HG03571 (cell line): ENCODE results near the gene RSPH9.

Source experiments
- ATAC-seq: cut with Tn5 transposase; IDR thresholded peaks from one replicate; pipeline ENCODE4 v1.9.1; 2021; ENCODE audit not compliant: unreplicated experiment

Gene RSPH9, protein sequence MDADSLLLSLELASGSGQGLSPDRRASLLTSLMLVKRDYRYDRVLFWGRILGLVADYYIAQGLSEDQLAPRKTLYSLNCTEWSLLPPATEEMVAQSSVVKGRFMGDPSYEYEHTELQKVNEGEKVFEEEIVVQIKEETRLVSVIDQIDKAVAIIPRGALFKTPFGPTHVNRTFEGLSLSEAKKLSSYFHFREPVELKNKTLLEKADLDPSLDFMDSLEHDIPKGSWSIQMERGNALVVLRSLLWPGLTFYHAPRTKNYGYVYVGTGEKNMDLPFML

DNA sequence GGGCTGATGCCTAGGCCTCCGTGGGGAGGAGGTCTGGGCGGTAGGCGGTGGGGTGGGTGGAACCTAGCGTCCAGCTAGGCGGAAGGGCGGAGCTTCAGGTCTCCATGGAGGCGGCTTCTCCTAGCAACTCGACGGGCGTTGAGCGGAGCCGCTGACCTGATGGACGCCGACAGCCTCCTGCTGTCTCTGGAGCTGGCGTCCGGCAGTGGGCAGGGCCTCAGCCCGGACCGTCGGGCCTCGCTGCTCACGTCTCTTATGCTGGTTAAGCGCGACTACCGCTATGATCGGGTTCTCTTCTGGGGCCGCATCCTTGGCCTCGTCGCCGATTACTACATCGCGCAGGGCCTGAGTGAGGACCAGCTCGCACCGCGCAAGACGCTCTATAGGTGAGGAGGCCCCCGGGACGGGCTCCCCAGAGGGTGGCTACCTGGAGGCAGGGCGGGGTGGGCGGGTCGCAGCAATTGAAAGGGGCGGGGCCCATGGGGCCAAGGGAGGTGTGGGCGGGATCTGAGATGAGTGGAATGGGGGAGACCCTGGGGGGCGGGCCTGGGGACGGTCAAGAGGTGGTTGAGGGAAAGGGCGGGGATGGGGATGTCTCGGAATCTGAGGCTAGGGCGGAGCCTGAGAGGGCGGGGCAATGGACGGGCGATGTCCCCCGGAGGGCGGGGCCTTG, at the start of gene RSPH9:
Gene RSPH9, plus strand, starts transcription at position 97 of the 673 bp plus-strand sequence. Its CDS starts 63 bp downstream, at position 160.
- no peak for ATAC-seq

DNA sequence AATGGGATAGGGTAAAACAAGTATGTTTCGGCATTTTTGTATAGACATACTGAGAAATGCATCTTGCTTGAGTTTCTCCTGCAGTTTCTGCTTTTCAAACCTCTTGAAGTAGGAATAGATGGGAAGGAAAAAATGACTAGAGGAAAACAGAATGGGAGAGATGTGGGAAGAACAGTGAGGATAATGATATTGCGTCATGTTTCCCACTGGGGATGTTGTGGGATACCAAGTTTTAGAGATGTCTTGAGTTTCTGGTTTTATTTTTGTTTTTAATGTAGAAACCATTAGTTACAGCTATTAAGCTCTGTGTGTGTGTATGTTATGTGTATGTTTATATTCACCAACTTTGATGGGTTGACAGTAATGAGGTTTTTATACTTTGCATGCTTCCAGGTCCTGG, 44.2 kb upstream of the RSPH9 start:
- ATAC-seq = no peak

GRCh38 chr6:43604174-43604573, 40.7 kb upstream of the RSPH9 start:
- no peak for ATAC-seq

GRCh38 chr6:43606019-43606418, 38.8 kb upstream of the RSPH9 start:
- ATAC-seq = no peak

- no peak for ATAC-seq
These were observed 36.5 kb upstream of the RSPH9 start for GRCh38 chr6:43608310-43608763.

DNA sequence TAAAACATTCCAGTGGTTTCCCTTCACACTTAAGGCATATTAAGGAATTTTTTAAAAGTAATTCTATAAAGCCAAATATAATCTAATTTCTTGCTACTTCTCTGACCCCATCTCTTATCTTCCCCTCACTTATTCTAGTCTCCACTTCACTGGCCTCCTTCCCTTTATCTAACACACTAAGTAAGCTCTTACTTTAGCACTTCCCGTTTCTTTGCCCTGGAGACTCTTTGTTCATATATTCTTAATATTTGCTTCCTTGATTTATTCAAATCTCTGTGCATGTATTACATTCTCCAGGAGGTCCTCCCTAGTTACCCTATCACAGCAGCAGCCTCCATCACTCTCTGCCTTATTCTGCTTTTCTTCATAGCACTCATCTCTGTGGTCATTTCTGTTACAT, 36.0 kb upstream of the RSPH9 start:
- no peak for ATAC-seq

- no peak for ATAC-seq
These were observed 35.4 kb upstream of the RSPH9 start for GRCh38 chr6:43609402-43609801.

- no peak for ATAC-seq
These were observed 34.4 kb upstream of the RSPH9 start for GRCh38 chr6:43610431-43610830.

GRCh38 chr6:43613721-43614395, 31.0 kb upstream of the RSPH9 start:
- ATAC-seq = no peak

- no peak for ATAC-seq
These were observed 30.5 kb upstream of the RSPH9 start for GRCh38 chr6:43614396-43614730.

DNA sequence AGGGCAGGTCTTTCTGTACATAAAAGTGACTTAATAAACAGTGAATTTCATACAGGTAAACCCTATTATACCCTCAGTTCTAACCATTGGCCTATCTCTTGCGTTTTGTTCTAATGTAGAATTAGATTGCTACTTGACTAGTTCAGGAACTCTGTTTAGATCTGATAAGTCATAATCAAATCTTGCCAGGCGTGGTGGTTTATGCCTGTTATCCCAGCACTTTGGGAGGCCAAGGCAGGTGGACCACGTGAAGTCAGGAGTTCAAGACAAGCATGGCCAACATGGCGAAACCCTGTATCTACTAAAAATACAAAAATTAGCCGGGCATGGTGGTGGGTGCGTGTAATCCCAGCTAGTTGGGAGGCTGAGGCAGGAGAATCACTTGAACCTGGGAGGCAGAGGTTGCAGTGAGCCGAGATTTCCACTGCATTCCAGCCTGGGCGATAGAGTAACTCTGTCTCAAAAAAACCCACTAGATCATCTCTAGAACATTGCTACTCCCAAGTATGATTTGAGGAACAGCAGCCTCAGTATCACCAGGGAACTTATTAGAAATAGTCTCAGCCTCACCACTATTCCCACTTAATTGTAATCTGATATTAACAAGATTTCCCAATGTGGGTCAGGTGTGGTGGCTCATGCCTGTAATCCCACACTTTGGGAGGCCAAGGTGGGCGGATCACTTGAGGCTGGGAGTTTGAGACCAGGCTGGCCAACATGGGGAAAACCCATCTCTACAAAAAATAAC, 27.9 kb upstream of the RSPH9 start:
- no peak for ATAC-seq

GRCh38 chr6:43621078-43621835, 23.6 kb upstream of the RSPH9 start:
- no peak for ATAC-seq

GRCh38 chr6:43621836-43622180, 23.0 kb upstream of the RSPH9 start:
- ATAC-seq = no peak

- ATAC-seq = no peak
These were observed 22.3 kb upstream of the RSPH9 start for GRCh38 chr6:43622541-43622940.

- ATAC-seq = no peak
These were observed 20.7 kb upstream of the RSPH9 start for GRCh38 chr6:43623880-43624785.

DNA sequence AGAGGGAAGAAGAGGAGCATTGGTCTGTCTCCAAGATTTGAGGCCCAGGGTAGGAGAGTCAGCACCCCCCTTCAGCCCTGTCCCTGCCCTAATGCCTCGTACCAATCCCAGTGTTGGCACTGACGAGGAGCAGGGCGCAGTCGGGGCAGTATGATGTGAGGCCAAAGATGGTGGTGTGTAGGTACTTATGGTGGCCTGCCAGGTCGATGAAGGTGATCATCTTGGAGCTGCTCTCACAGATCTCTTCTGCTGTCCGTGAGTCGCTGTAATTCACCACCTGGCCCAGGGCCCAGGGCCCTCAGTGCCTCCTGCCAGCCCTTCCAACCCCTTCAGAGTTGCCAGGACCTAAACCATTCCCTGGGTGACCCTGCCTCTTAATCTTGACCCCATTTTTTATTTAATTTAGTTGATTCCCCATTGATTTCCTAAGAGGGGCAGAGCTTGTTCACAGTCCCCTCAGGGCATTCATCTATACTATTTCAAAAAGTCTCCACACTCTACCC, 20.0 kb upstream of the RSPH9 start:
- ATAC-seq = no peak

GRCh38 chr6:43625393-43625992, 19.3 kb upstream of the RSPH9 start:
- no peak for ATAC-seq

DNA sequence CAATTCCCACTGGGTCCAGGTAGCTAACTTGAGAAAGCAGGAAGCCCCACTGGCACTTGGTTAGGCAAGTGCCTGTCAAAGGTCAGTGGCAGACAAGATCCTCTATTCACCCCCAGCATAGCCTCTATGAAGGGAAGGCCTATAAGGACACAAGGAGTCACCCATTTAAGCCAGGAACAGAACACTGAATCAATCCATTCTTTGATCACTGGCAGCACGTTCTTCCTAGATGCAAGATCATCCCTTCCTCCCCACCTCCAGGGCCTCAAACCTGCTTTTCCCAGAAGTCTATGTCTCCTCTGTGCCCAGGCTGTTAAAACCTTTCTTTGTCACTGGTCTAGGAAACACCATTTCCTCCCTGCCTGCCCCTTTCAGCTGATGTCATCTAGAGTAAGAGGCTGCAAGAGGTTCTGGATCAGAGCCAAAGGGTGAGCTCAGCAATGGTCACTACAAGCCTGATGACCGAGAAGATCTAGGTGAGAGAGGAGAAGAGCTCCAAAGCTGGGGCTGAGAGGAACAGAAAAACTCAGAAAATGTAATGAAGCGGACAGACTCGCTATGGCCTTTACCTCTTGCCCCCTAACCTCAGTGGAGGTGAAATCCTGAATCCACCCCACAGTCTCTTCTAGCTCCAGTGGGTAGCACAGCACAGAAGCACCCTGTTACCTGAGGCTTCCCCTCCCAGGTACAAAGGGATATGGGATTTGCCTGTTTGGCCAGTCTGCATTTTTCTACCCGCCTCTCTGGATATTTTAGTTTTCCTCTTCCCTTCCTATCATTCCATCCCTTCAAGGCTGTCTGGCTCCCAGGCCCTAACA, 17.6 kb upstream of the RSPH9 start:
- ATAC-seq = no peak
